Kidney (tissue), 14 donors: ENCODE data around the gene KAT2B. TPM values are rescaled to one million over a fixed set of nuclear protein-coding genes. Genes with fewer than 3 reads are reported as not detected.

Experiments used
- DNase-seq, 5 donors: peaks; one replicate each; pipeline ENCODE4 v3.0.0-alpha.2; 2013 to 2020
- FAIRE-seq: peaks from 2 replicates; lab custom pipeline; 2012; peaks lifted over from hg19 to GRCh38; lab: Jason Lieb, UNC
- H3K27ac ChIP-seq, 2 donors: one replicate each; pipeline ENCODE4 v1.7.0; 2013; ENCODE audit warnings: low read depth in 2 of 2, low read length in 2 of 2, inconsistent platforms in 1 of 2
- H3K27me3 ChIP-seq: one replicate; pipeline ENCODE4 v1.7.1; 2013; ENCODE audit warnings: low read length, inconsistent platforms; ENCODE audit not compliant: control insufficient read depth, insufficient read depth
- H3K36me3 ChIP-seq, 3 donors: one replicate each; pipeline versions ENCODE4 v1.7.0 to v1.7.1; 2013; ENCODE audit warnings: low read length in 3 of 3, control low read depth in 1 of 3, inconsistent platforms in 1 of 3; ENCODE audit not compliant: insufficient read depth in 3 of 3, control insufficient read depth in 2 of 3
- H3K4me1 ChIP-seq, 3 donors: one replicate each; pipeline versions ENCODE4 v1.7.0 to v1.7.1; 2013; ENCODE audit warnings: low read length in 3 of 3, inconsistent platforms in 1 of 3, low read depth in 1 of 3; ENCODE audit not compliant: control insufficient read depth in 2 of 3, insufficient read depth in 2 of 3
- H3K4me3 ChIP-seq, 3 donors: one replicate each; pipeline versions ENCODE4 v1.7.0 to v1.8.1; 2013; ENCODE audit warnings: low read length in 3 of 3, control low read depth in 1 of 3, inconsistent platforms in 1 of 3
- H3K9ac ChIP-seq, 3 donors: one replicate each; pipeline versions ENCODE4 v1.7.0 to v1.7.1; 2013; ENCODE audit warnings: low read length in 3 of 3, control low read depth in 1 of 3, inconsistent platforms in 1 of 3
- H3K9me3 ChIP-seq, 3 donors: one replicate each; pipeline versions ENCODE4 v1.7.0 to v1.7.1; 2013; ENCODE audit warnings: low read length in 3 of 3, control low read depth in 1 of 3, inconsistent platforms in 1 of 3; ENCODE audit not compliant: control insufficient read depth in 2 of 3, insufficient read depth in 1 of 3
- CTCF ChIP-seq: IDR thresholded peaks from 3 replicates; pipeline ENCODE4 v1.5.1; 2012; ENCODE audit warnings: mild to moderate bottlenecking, moderate library complexity, borderline replicate concordance; ENCODE audit not compliant: insufficient read depth; ENCODE audit errors: extremely low read depth
- intact Hi-C: fragments of 100-400 bp; cut with DNase I; formaldehyde crosslinking; loops from one replicate; pipeline ENCODE4 v1.11.1; 2022
- polyA plus RNA-seq: library from polyadenylated mRNA; stranded (reverse); fragments of 350-450 nt; fragmentation: Illumina TruSeq; extraction: RNeasy Lipid Tissue Mini Kit (QIAGEN cat#74804); gene quantifications from one replicate; pipeline ENCODE4 v1.2.3, GENCODE V29; 2014; ENCODE audit warnings: low read depth, low replicate concordance; ENCODE audit not compliant: insufficient read depth
- total RNA-seq: library from RNA; stranded (reverse); fragmentation: NEBNext Ultra II Directional; extraction: Animal tissue kit (Norgen Biotek cat#: 25700); gene quantifications from one replicate; pipeline ENCODE4 v1.2.1, GENCODE V29; 2021
- donor health status: control.
- donor health status: control.
- donor health status: control.
- donor health status: control.
- donor health status: control.
- donor health status: DM: yes; HTN: yes; CAD: no.
- donor health status: Normal renal cell carcinoma (clear cell type).

The KAT2B gene
- total and polyA plus RNA-seq, 2 donors from 2014 or later, result 9.5 to 30.1 TPM

- intact Hi-C loops, result no loop called here
- no peak overlapping the region for H3K4me3 ChIP-seq
- H3K27me3 ChIP-seq, result no peaks in the 10 kb centered on the region
- H3K4me1 ChIP-seq, result peaks cover 0 to 2% (median 0%) of the 10 kb centered on the region in 3 donors
- TF ChIP-seq CTCF, result no peak
- no peak for FAIRE-seq
- H3K9me3 ChIP-seq, result no peaks in the 10 kb centered on the region
- DNase-seq, result peak in 2 of 5 donors; percentile 29 to 50
- no peak overlapping the region for H3K9ac ChIP-seq
- peaks cover 0 to 2% (median 0%) of the 10 kb centered on the region in 3 donors for H3K36me3 ChIP-seq
- H3K27ac ChIP-seq, result no peak overlapping the region
These were observed 88.1 kb downstream of the KAT2B start for GRCh38 chr3:20128358-20128757.

- DNase-seq (peak in 3 of 5 donors; percentile 20 to 82 (median 68)), FAIRE-seq (no peak)
- TF ChIP-seq CTCF, result no peak
These were observed 89.9 kb downstream of the KAT2B start for GRCh38 chr3:20130106-20130505.

GRCh38 chr3:20136231-20136630 is 96.0 kb downstream of the KAT2B start:
- Histone ChIP-seq H3K4me3 (no peak overlapping the region), H3K9ac (no peak overlapping the region), H3K27me3 (no peaks in the 10 kb centered on the region), H3K36me3 (peaks cover 0 to 8% (median 0%) of the 10 kb centered on the region in 3 donors), H3K27ac (no peak overlapping the region), H3K9me3 (no peaks in the 10 kb centered on the region), H3K4me1 (no peaks in the 10 kb centered on the region)
- intact Hi-C loops, result no loop called here
- TF ChIP-seq CTCF, result no peak
- DNase-seq, result no peak
- no peak for FAIRE-seq

More at GRCh38 chr3:20130106-20130505, 89.9 kb downstream of the KAT2B start:
- H3K27ac ChIP-seq, result no peak overlapping the region
- H3K9me3 ChIP-seq, result no peaks in the 10 kb centered on the region
- no peaks in the 10 kb centered on the region for H3K36me3 ChIP-seq
- peaks cover 0 to 2% (median 0%) of the 10 kb centered on the region in 3 donors for H3K4me1 ChIP-seq
- no peak overlapping the region for H3K9ac ChIP-seq
- no peaks in the 10 kb centered on the region for H3K27me3 ChIP-seq
- H3K4me3 ChIP-seq, result no peak overlapping the region
- intact Hi-C loops, result no loop called here

GRCh38 chr3:20137647-20138046 is 97.4 kb downstream of the KAT2B start:
- Histone ChIP-seq H3K4me1 (no peaks in the 10 kb centered on the region), H3K27ac (no peak overlapping the region), H3K27me3 (no peaks in the 10 kb centered on the region), H3K9ac (no peak overlapping the region), H3K9me3 (no peaks in the 10 kb centered on the region), H3K36me3 (peaks cover 0 to 8% (median 0%) of the 10 kb centered on the region in 3 donors), H3K4me3 (no peak overlapping the region)
- TF ChIP-seq CTCF, result no peak
- DNase-seq, result no peak
- FAIRE-seq, result no peak
- intact Hi-C loops, result no loop called here
